GM18870 (cell line): ENCODE data around the gene CLPTM1L.

Source experiments
- ATAC-seq: cut with Tn5 transposase; IDR thresholded peaks from one replicate; pipeline ENCODE4 v1.9.1; 2021; ENCODE audit warnings: moderate library complexity; ENCODE audit not compliant: unreplicated experiment

Gene CLPTM1L

DNA sequence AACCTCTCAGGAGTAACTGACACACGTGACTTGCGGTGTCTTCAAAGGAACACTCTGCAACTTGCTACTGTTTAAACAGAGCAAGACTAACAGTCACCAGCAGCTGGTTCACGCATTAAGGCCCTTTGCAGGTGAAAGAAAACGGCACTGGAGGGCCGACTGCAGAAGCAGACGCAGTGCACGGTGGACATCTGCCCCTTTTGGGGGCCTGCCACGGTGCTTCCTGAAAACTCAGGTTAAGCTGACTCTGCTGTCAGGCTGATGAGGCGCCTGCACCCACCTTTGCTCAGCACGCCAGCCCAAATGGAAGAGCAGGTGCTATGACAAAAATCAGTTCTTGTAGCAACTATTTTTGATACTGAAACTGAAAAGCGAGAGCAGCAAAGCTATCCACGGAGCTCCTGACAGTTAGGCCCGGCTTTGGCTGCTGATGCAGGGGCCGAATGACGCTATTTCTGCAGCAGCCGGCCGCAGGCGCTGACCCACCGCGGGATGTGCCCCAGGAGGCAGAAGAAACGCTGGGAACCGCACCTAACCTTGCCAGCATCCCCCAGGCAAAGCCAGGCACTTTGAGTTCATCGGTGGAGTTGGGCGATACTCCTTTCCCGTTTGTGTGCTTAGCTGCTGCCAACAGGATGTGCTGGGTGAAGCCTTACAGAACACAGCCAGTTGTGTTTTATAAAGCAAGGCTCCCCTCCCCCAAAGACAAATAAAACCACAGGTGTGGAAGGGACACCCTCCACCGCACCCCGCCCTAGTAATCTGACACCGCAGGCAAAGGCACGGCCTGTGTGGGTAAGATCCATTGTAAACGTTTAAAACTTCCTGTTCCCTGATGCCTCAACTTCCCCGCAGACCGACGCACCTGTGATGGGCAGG, 29.0 kb downstream of the CLPTM1L start:
- peak; percentile 49 for ATAC-seq

DNA sequence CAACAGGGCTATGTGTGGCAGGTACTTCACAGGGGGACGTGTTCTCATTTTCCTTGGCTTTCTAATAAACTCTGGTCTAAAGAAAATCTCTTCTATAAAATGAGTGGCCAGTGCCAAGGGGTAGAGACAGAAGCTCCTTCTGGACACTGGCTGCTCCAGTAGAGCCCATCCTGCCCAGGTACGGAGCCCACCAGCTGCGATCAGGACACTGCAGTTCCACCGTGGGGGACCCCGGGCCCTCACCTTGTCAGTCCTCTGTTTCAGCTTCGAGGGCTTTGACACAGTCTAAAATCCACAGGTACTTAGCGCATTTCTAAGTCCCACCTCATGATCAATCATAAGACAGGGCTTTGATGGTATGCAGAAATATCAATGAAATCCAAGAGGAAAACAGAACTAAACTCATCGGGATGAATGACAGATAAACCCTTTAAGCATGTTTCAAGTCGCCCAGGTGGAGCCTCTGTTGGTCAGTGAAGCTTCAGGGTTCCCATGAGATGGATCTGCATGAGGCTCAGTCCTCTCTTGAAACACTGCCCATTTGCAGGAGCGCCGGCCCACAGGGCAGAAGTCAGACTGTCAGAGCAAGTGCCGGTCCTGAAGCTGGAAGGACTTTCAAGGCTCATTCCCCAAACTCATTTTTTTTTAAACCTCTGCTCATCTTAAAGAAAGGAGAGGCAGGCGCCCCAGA, 29.7 kb downstream of the CLPTM1L start:
- ATAC-seq = no peak

DNA sequence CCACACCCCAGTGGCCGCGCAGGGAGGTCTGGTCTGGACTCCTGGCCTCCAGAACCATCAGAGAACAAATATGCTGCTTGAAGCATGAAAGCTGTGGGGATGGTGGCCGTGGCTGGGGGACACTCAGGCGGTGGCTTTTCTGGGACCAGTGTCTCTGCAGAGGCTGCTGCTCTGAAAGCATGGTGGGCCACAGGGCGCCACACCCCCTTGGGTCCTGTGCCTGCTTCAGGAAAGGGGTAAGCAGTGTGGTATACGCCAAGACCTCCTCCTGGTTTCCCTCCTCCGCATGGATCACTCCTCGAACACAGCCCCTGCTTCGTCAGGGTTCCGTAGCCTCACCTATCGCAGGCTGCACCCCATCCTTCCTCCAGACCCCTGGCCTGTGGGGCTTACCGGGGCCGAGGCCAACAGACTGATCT, 30.3 kb downstream of the CLPTM1L start:
- ATAC-seq = no peak

DNA sequence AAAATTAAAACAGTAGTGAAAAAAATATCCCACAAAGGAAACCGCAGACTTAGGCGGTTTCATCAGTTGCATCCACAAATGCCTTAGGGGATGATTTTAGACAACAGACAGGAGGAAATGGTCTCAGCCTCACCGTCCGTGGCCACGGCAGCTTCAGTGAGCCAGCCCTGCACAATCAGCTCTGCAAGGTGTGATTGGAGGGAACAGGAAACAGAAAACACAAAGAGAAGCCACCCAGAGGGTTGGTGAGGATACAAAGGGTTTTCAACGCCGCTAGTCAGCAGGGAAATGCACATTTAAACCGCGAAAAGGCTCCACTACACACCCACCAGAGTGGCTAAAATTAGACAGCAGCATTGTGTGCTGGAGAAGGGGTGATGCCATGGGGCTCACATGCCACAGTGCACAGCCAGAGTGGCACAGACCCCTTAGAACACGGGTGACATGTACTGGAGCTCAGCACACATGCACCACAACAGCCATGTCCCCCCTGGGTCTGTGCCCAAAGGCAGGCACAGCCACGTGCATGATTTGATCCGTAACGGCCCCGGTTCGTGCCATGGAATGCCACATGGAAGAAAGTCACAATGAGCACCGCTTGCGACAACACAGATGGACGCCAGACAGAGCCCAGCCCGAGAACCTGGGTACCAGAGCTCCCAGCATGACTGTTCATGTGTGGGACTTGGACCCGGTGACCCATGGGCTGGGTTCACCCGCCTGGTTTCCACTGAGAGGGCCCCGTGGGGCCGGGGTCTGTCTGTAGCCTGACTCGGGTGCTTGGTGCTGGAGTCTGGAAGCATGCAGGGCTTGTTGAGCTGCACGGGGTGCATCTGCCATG, 31.7 kb downstream of the CLPTM1L start:
- ATAC-seq = peak; percentile 84

DNA sequence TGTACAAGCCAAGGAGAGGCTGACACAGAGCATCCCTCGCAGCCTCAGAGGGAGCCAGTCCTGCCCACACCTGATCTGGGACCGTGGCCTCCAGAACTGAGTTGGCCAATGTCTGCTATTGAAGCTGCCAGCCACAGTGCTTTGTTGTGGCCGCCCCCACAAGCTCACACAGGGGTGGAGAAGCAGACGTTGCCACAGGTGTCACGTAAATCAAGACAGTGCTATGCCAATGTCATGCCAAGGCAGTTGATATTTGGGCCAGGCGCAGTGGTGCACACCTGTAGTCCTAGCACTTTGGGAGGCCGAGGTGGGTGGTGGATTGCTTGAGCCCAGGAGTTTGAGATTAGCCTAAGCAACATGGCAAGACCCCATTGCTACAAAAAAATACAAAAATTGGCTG, 32.7 kb downstream of the CLPTM1L start:
- ATAC-seq = no peak

DNA sequence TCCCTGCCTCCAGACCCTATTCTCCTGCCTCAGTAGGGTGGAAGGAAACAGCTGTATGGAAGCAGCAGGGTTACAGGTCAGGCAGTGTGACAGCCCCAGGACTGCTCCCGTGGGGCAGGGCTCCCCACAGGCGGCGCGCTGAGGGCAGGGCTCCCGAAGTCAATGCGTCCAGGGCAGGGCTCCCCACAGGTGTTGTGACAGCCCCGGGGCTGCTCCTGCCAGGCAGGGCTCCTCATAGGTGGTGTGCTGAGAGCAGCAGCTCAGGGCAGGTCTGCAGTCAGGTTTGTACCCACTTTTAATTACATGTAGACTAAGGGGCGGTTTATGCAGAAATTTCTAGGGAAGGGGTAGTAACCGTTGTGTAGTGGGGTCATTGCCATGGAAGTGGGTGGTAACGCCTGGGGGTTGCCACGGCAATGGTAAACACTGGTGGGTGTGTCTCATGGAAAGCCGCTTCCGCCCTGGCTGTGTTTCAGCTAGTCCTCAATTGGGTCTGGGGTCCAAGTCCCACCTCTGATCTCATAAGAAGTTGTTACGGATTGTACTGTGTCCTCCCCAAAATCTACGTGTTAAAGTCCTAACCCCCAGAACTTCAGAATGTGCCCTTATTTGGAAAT, 33.4 kb downstream of the CLPTM1L start:
- no peak for ATAC-seq

DNA sequence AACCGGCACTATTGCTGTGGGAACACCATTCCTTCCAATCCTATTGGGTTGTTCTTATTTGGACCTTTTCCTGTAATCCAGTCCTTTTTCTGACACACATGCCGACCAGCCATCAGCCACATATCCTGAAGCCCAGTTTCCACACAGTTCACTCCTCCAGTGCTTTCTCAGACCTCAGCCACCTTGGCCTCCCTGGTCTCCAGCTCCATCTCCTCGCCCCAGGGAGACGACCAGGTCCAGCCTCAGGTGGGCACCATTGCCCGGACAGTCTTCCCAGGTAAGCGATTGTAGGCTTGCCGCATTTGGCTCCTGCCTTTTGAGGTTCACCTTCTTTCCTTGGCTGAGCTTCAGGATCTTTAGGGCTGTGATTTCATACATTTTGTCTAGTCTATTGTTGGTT, 34.8 kb downstream of the CLPTM1L start:
- no peak for ATAC-seq

DNA sequence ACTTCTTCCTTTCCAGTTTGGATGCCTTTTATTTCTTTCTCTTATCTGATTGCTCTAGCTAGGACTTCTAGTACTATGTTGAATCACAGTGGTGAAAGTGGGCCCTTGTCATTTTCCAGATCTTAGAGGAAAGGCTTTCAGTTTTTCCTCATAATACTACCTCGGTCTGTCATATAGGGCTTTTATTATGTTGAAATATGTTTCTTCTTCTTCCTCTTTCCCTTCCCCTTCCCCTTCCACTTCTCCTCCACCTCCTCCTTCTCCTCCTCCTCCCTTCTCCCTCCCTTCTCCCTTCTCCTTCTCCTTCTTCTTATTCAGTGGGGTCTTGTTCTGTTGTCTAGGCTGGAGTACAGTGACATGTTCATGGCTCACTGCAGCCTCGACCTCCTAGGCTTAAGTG, 40.9 kb downstream of the CLPTM1L start:
- ATAC-seq = no peak

DNA sequence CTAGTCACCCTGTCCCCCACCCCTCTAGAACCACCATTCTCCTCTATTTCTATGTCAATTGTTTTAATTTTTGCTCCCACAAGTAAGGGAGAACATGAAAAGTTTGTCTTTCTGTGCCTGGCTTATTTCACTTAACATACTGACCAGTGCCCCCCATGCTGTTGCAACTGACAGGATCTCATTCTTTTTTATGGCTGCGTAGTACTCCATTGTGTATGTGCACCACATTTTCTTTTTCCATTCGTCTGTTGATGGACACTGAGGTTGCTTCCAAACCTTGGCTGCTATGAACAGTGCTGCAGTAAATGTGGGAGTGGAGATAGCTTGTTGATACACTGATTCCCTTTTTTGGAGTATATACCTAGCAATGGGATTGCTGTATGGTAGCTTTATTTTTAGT, 42.6 kb downstream of the CLPTM1L start:
- ATAC-seq = no peak

DNA sequence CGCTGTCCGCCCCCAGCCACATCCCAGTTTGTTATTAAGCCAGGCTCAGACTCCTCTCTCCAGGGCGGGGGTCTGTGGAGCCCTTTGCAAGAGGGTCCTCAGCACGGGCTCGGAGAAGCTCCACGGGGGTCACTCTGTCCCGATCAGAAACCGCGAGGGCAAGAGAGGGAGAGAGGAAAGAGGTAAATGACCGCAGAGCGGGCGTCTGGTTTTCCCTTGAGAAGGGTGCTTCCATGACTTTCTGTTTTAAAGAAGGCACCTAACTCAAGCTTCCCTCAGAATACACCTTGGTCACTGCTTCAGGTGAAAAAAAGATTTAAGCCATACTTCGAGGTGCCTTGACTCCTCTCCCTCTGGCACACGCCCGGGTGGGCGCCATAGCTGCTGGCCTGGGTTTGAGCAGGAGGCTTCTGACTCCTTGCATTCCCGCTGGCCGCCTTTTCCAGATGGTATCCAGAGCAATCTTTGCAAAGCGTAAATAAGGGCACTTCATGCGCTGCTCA, 44.3 kb downstream of the CLPTM1L start:
- ATAC-seq = no peak

DNA sequence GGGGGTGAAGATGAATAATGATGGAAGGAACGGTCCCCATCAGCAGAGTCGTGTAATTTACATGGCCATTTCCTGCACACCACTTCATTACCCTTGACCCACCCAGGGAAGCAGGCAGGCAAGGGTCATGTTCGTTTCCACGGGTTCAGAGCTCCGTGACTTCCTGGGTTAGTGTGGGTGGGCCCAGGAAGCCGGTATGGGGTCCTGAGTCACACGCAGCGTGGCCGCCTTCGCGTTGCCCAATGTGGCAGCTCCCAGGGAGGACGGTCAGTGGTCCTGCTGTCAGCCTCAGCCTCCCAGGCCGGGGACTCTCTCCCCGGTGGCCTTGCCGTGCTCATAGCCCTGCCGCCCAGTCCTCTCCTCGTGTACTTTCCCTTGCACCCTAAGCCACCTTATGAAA, 44.9 kb downstream of the CLPTM1L start:
- ATAC-seq = no peak

DNA sequence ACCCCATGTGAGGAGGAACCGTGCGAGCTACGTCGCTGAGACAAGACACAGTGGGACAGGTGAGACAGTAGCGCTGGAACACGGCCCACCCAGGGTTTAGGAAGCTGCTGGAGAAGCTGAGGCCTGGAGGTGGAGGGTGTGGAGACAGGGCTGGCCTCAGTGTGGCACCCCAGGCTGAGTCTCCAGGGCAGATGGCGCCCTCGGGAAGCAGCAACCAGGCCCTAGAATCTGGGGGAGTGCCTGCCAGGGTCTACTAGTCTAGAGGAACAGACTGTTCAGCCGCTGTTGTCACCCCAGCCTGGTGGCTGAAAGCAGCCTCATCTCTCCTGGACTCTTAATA, 45.4 kb downstream of the CLPTM1L start:
- no peak for ATAC-seq

DNA sequence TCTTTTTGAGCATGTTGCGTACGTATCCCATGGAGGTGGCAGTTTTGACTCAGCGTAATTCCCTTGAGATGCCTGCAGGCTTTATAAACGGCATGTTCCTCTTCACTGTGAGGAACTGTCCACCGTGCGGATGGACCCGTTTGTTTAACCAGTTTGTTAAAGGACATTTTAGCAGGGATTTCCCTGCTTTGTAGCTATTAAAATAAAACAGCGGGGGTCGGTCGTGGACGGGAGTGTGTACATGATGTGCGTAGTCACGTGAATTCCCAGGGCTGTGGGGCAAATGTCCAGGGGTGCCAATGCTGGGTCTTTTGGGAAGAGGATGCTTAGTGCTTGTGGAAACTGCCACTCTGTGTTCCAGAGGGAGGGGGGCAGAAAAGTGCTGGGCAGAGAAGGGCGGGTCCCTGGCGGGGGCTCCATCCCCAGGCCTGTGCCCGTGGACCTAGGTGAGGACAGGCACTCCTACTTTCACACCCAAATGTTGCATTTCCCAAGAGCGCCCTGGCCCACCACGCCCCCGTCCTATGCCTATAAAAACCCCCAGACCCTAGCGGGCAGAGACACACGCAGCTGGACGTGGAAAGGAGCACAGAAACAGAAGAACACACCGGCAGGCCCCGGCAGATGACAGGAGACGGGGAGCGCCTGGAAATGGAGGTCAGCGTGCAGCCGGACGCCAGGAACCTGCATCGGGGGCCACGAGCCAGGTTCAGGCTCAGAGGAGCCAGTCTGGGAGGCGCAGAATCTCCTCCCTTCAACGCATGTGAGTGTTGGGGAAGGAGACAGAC, 46.0 kb downstream of the CLPTM1L start:
- ATAC-seq = no peak

DNA sequence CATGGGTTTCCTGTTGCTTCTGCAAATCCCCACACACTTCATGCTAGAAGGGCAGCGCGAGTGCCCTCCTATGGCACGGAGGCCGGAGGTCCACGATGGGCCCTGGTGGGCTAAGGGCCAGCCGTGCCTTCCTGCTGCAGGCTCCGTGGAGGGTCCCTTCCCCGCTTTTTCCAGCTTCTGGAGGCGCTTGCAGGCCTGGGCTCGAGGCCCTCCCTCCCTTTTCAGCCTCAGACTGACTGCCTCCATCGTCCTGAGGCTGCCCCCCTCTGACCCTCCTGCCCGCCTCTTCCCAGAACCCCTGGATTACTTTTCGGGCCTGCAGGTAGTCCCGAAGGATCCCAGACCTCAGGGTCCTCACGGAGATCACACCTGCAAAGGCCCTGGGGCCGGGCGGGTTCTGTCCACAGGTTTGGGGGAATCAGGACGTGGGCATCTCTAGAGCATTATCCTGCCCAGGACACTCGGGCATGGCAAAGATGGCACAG, 46.8 kb downstream of the CLPTM1L start:
- no peak for ATAC-seq

DNA sequence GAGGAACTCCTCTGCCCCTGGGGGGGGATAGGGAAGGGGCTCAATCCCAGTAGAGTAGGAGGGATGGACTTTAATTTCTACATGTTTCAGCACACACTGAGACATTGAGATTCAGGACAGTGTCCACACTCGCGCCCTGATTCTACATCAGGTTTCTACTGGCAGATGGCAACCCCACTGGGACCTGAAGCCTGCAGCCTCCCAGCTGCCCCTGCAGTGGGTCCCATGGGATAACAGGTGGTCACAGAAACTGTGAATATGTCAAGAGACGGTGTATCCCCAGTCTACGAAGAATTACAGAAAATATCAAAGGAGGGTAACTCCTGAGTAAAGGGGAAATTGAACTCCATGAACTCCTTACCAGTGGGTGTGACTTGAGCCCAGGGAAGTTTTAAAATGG, 47.7 kb downstream of the CLPTM1L start:
- ATAC-seq = no peak

DNA sequence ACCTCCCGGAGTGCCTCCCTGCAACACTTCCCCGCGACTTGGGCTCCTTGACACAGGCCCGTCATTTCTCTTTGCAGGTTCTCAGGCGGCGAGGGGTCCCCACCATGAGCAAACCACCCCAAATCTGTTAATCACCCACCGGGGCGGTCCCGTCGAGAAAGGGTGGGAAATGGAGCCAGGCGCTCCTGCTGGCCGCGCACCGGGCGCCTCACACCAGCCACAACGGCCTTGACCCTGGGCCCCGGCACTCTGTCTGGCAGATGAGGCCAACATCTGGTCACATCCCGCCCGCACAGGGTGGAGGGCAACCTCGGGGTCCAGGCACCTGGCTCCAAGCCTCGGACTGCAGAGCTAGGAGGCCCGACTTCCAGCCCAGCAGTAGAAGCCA, 49.3 kb downstream of the CLPTM1L start:
- no peak for ATAC-seq

DNA sequence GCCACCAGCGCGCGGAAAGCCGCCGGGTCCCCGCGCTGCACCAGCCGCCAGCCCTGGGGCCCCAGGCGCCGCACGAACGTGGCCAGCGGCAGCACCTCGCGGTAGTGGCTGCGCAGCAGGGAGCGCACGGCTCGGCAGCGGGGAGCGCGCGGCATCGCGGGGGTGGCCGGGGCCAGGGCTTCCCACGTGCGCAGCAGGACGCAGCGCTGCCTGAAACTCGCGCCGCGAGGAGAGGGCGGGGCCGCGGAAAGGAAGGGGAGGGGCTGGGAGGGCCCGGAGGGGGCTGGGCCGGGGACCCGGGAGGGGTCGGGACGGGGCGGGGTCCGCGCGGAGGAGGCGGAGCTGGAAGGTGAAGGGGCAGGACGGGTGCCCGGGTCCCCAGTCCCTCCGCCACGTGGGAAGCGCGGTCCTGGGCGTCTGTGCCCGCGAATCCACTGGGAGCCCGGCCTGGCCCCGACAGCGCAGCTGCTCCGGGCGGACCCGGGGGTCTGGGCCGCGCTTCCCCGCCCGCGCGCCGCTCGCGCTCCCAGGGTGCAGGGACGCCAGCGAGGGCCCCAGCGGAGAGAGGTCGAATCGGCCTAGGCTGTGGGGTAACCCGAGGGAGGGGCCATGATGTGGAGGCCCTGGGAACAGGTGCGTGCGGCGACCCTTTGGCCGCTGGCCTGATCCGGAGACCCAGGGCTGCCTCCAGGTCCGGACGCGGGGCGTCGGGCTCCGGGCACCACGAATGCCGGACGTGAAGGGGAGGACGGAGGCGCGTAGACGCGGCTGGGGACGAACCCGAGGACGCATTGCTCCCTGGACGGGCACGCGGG, 49.9 kb downstream of the CLPTM1L start, which contains the start of gene TERT:
TERT (minus strand) TSS at position 234 of the 815 bp plus-strand sequence; CDS start at position 155, 79 bp downstream.
- ATAC-seq = no peak

DNA sequence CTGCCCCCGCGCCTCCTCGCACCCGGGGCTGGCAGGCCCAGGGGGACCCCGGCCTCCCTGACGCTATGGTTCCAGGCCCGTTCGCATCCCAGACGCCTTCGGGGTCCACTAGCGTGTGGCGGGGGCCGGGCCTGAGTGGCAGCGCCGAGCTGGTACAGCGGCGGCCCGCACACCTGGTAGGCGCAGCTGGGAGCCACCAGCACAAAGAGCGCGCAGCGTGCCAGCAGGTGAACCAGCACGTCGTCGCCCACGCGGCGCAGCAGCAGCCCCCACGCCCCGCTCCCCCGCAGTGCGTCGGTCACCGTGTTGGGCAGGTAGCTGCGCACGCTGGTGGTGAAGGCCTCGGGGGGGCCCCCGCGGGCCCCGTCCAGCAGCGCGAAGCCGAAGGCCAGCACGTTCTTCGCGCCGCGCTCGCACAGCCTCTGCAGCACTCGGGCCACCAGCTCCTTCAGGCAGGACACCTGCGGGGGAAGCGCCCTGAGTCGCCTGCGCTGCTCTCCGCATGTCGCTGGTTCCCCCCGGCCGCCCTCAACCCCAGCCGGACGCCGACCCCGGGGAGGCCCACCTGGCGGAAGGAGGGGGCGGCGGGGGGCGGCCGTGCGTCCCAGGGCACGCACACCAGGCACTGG, 50.6 kb downstream of the CLPTM1L start:
- ATAC-seq = no peak
